Adipose tissue (tissue), 3 donors: ENCODE data around the gene SETBP1. TPM values are rescaled to one million over a fixed set of nuclear protein-coding genes. Genes with fewer than 3 reads are reported as not detected.
"Not testable (repeated sequence)": the region's sequence is repeated elsewhere in the genome, so short reads cannot be mapped to it uniquely, and the experiment has no call there.

Experiments used
- H3K27ac ChIP-seq: one replicate; pipeline ENCODE4 v1.5.1; 2013; ENCODE audit warnings: low read depth, low read length
- WGBS, 3 donors: extraction: QIAGEN DNeasy Blood & Tissue Kit; methylation state at CpG; one replicate each; pipeline ENCODE4 v1.1.7; 2013; 5-methylcytosine and 5-hydroxymethylcytosine counted together
- polyA plus RNA-seq, 3 donors: library from polyadenylated mRNA; stranded (reverse); fragments of 200-250 nt; gene quantifications; one replicate each; pipeline ENCODE4 v1.2.3, GENCODE V29; 2013
- donor health status: healthy with polysubstance abuse.
- donor health status: Bipolar disorder and iron deficiency.
- donor health status: healthy.

SETBP1 gene
- polyA plus RNA-seq, 3 donors: 2.3 to 5.6 (median 2.7) TPM

- WGBS, 3 donors: 58 to 94% (median 87%) methylated on average over 6 of the region's 6 CpGs
- H3K27ac ChIP-seq: no peak overlapping the region
Observed at GRCh38 chr18:44796429-44797428, 116.0 kb downstream of the SETBP1 start.

- 23 to 76% (median 73%) methylated on average over 3 of the region's 3 CpGs for WGBS, 3 donors
- H3K27ac ChIP-seq: no peak overlapping the region
Observed at GRCh38 chr18:44798433-44799048, 117.9 kb downstream of the SETBP1 start.

GRCh38 chr18:44799382-44799906 lies 118.8 kb downstream of the SETBP1 start:
- 91 to 96% (median 95%) methylated on average over 4 of the region's 4 CpGs for WGBS, 3 donors
- no peak overlapping the region for H3K27ac ChIP-seq

- 12 to 30% (median 30%) methylated on average over 1 of the region's 1 CpG for WGBS, 3 donors
- no peak overlapping the region for H3K27ac ChIP-seq
Observed at GRCh38 chr18:44799907-44800421, 119.3 kb downstream of the SETBP1 start.

GRCh38 chr18:44800766-44801165 lies 120.1 kb downstream of the SETBP1 start:
- WGBS, 3 donors: 93 to 99% (median 94%) methylated on average over 8 of the region's 8 CpGs
- not testable (repeated sequence) for H3K27ac ChIP-seq

GRCh38 chr18:44801781-44802180 lies 121.1 kb downstream of the SETBP1 start:
- WGBS, 3 donors: 73 to 94% (median 89%) methylated on average over 2 of the region's 2 CpGs
- H3K27ac ChIP-seq: no peak overlapping the region

- 55 to 92% (median 80%) methylated on average over 3 of the region's 3 CpGs for WGBS, 3 donors
Observed at GRCh38 chr18:44802508-44802907, 121.8 kb downstream of the SETBP1 start.

GRCh38 chr18:44803019-44803650 lies 122.4 kb downstream of the SETBP1 start:
- 33 to 73% (median 59%) methylated on average over 7 of the region's 7 CpGs for WGBS, 3 donors

More at GRCh38 chr18:44802508-44802907, 121.8 kb downstream of the SETBP1 start:
- no peak overlapping the region for H3K27ac ChIP-seq

GRCh38 chr18:44804033-44804432 lies 123.3 kb downstream of the SETBP1 start:
- 74 to 95% (median 91%) methylated on average over 2 of the region's 2 CpGs for WGBS, 3 donors
- no peak overlapping the region for H3K27ac ChIP-seq

More at GRCh38 chr18:44803019-44803650, 122.4 kb downstream of the SETBP1 start:
- no peak overlapping the region for H3K27ac ChIP-seq

- 81 to 94% (median 84%) methylated on average over 3 of the region's 3 CpGs for WGBS, 3 donors
- no peak overlapping the region for H3K27ac ChIP-seq
Observed at GRCh38 chr18:44805176-44805575, 124.5 kb downstream of the SETBP1 start.

- WGBS, 3 donors: 37 to 95% (median 93%) methylated on average over 3 of the region's 3 CpGs
- no peak overlapping the region for H3K27ac ChIP-seq
Observed at GRCh38 chr18:44805643-44806042, 125.0 kb downstream of the SETBP1 start.

GRCh38 chr18:44807766-44808165 lies 127.1 kb downstream of the SETBP1 start:
- WGBS, 3 donors: 22 to 52% (median 40%) methylated on average over 2 of the region's 2 CpGs
- no peak overlapping the region for H3K27ac ChIP-seq

- H3K27ac ChIP-seq: no peak overlapping the region
Observed at GRCh38 chr18:44811572-44812125, 131.0 kb downstream of the SETBP1 start.

GRCh38 chr18:44812426-44812825 lies 131.7 kb downstream of the SETBP1 start:
- WGBS, 3 donors: 93 to 97% (median 94%) methylated on average over 1 of the region's 1 CpG
- H3K27ac ChIP-seq: no peak overlapping the region

- 92 to 94% (median 93%) methylated on average over 4 of the region's 4 CpGs for WGBS, 3 donors
- H3K27ac ChIP-seq: no peak overlapping the region
Observed at GRCh38 chr18:44813586-44813985, 132.9 kb downstream of the SETBP1 start.

GRCh38 chr18:44815108-44815507 lies 134.4 kb downstream of the SETBP1 start:
- no peak overlapping the region for H3K27ac ChIP-seq
- 91 to 95% (median 95%) methylated on average over 6 of the region's 6 CpGs for WGBS, 3 donors

GRCh38 chr18:44816050-44816449 lies 135.4 kb downstream of the SETBP1 start:
- WGBS, 3 donors: 72 to 80% (median 72%) methylated on average over 3 of the region's 3 CpGs

GRCh38 chr18:44816477-44816876 lies 135.8 kb downstream of the SETBP1 start:
- 89 to 95% (median 90%) methylated on average over 6 of the region's 6 CpGs for WGBS, 3 donors
- no peak overlapping the region for H3K27ac ChIP-seq

More at GRCh38 chr18:44816050-44816449, 135.4 kb downstream of the SETBP1 start:
- H3K27ac ChIP-seq: no peak overlapping the region
